CD4-positive, alpha-beta T cell treated with Interleukin-17A for 1 hour (primary cell): ENCODE measurements around the gene SOX4.

Experiments
- DNase-seq: peaks from one replicate; pipeline ENCODE4 v3.0.0-alpha.2; 2020

SOX4 gene

GRCh38 chr6:21594416-21595281 is 1.1 kb downstream of the SOX4 start:
- peak; percentile 22 for DNase-seq

GRCh38 chr6:21595285-21596144 is 2.0 kb downstream of the SOX4 start:
- peak; percentile 18 for DNase-seq

- DNase-seq, result peak; percentile 18
Observed at GRCh38 chr6:21596145-21596948, 2.8 kb downstream of the SOX4 start.

- peak; percentile 24 for DNase-seq
Observed at GRCh38 chr6:21596949-21597682, 3.6 kb downstream of the SOX4 start.

- DNase-seq, result no peak
Observed at GRCh38 chr6:21597801-21598673, 4.5 kb downstream of the SOX4 start.

GRCh38 chr6:21598674-21599023 is 5.1 kb downstream of the SOX4 start:
- no peak for DNase-seq

- no peak for DNase-seq
Observed at GRCh38 chr6:21599051-21599696, 5.6 kb downstream of the SOX4 start.

GRCh38 chr6:21601339-21601923 is 7.9 kb downstream of the SOX4 start:
- no peak for DNase-seq

- DNase-seq, result no peak
Observed at GRCh38 chr6:21601932-21602390, 8.4 kb downstream of the SOX4 start.

- no peak for DNase-seq
Observed at GRCh38 chr6:21603082-21603952, 9.8 kb downstream of the SOX4 start.

- DNase-seq, result no peak
Observed at GRCh38 chr6:21604081-21604480, 10.5 kb downstream of the SOX4 start.

GRCh38 chr6:21605166-21605565 is 11.6 kb downstream of the SOX4 start:
- no peak for DNase-seq

- no peak for DNase-seq
Observed at GRCh38 chr6:21608601-21609000, 15.1 kb downstream of the SOX4 start.

GRCh38 chr6:21609881-21610329 is 16.4 kb downstream of the SOX4 start:
- DNase-seq, result no peak

- DNase-seq, result no peak
Observed at GRCh38 chr6:21610341-21610740, 16.8 kb downstream of the SOX4 start.

- no peak for DNase-seq
Observed at GRCh38 chr6:21611485-21611884, 17.9 kb downstream of the SOX4 start.

- DNase-seq, result no peak
Observed at GRCh38 chr6:21612067-21612745, 18.7 kb downstream of the SOX4 start.

GRCh38 chr6:21613809-21614208 is 20.3 kb downstream of the SOX4 start:
- no peak for DNase-seq

- DNase-seq, result no peak
Observed at GRCh38 chr6:21614226-21614625, 20.7 kb downstream of the SOX4 start.
